H1 (cell line): Measurements from ENCODE around the gene L3MBTL3. TPM values are rescaled to one million over a fixed set of nuclear protein-coding genes. Genes with fewer than 3 reads are reported as not detected.

Experiments
- CTCF ChIA-PET: fragments of 300-600 bp; sonication (Branson Sonifier 250); formaldehyde crosslinking; loops from one replicate; lab custom pipeline; 2021; ENCODE audit not compliant: partially characterized antibody; lab: Charles Lee
- POLR2A ChIA-PET: fragments of 300-600 bp; sonication (Branson Sonifier 250); formaldehyde crosslinking; loops from one replicate; lab custom pipeline; 2021; ENCODE audit warnings: inconsistent platforms; ENCODE audit not compliant: partially characterized antibody; lab: Charles Lee
- DNase-seq, 2 experiments: peaks; one replicate each; pipeline versions ENCODE4 v3.0.0 to v3.0.0-alpha.2; 2010 to 2022; ENCODE audit warnings: low spot score in 2 of 2, low read depth in 1 of 2, mixed read lengths in 1 of 2
- FAIRE-seq: peaks from 2 replicates; lab custom pipeline; 2011; peaks lifted over from hg19 to GRCh38; lab: Jason Lieb, UNC
- H2AFZ ChIP-seq: 2 replicates; pipeline ENCODE4 v1.8.1; 2012; ENCODE audit warnings: low read length, inconsistent platforms
- H2AK5ac ChIP-seq: 2 replicates; pipeline ENCODE4 v1.6.1; 2013; ENCODE audit warnings: low read depth, low read length
- H2BK120ac ChIP-seq: replicated peaks from 2 replicates; pipeline ENCODE3; 2013; ENCODE audit warnings: low read depth, low read length, inconsistent platforms
- H2BK12ac ChIP-seq: 2 replicates; pipeline ENCODE4 v1.6.1; 2013; ENCODE audit warnings: low read depth, low read length
- H2BK15ac ChIP-seq: 2 replicates; pipeline ENCODE4 v1.6.1; 2013; ENCODE audit warnings: low read length
- H2BK20ac ChIP-seq: 2 replicates; pipeline ENCODE4 v1.6.1; 2013; ENCODE audit warnings: low read length
- H2BK5ac ChIP-seq: 2 replicates; pipeline ENCODE4 v1.6.1; 2013; ENCODE audit warnings: low read depth, low read length
- H3K14ac ChIP-seq: 2 replicates; pipeline ENCODE4 v1.6.1; 2013; ENCODE audit warnings: inconsistent platforms; ENCODE audit not compliant: insufficient read length
- H3K18ac ChIP-seq: 2 replicates; pipeline ENCODE4 v1.6.1; 2013; ENCODE audit warnings: low read length; ENCODE audit errors: extremely low read depth
- H3K23ac ChIP-seq: 2 replicates; pipeline ENCODE4 v1.6.1; 2013; ENCODE audit warnings: inconsistent platforms; ENCODE audit not compliant: insufficient read length
- H3K23me2 ChIP-seq: 2 replicates; pipeline ENCODE4 v1.6.1; 2013; ENCODE audit warnings: low read depth, low read length
- H3K27ac ChIP-seq: 2 replicates; pipeline ENCODE4 v1.6.1; 2011; ENCODE audit warnings: low read depth, low read length, inconsistent platforms
- H3K27me3 ChIP-seq, 4 experiments: replicated peaks in 1 of 4; 1 replicate in 1 of 4; 2 replicates in 3 of 4; pipeline versions ENCODE4 v1.6.1 to v1.8.1; 2011 to 2013; ENCODE audit warnings: low read length in 3 of 4, mild to moderate bottlenecking in 3 of 4, inconsistent platforms in 2 of 4, mixed read lengths in 2 of 4, moderate library complexity in 1 of 4; ENCODE audit not compliant: control insufficient read depth in 3 of 4, insufficient read depth in 3 of 4; ENCODE audit errors: extremely low read depth in 1 of 4
- H3K36me3 ChIP-seq, 4 experiments: 2 replicates each; pipeline versions ENCODE4 v1.6.1 to v1.8.1; 2011 to 2013; ENCODE audit warnings: mild to moderate bottlenecking in 4 of 4, low read length in 3 of 4, moderate library complexity in 2 of 4, control low read depth in 1 of 4, inconsistent platforms in 1 of 4; ENCODE audit not compliant: insufficient read depth in 4 of 4, control insufficient read depth in 2 of 4
- H3K4ac ChIP-seq: replicated peaks from 2 replicates; pipeline ENCODE3; 2013; ENCODE audit warnings: low read length, low read depth, mixed read lengths, inconsistent platforms; ENCODE audit not compliant: insufficient read length
- H3K4me1 ChIP-seq, 4 experiments: replicated peaks in 1 of 4; 1 replicate in 1 of 4; 2 replicates in 3 of 4; pipeline versions ENCODE4 v1.6.1 to v1.8.1; 2011 to 2013; ENCODE audit warnings: low read length in 3 of 4, inconsistent platforms in 2 of 4, mixed read lengths in 1 of 4; ENCODE audit not compliant: insufficient read depth in 4 of 4, control insufficient read depth in 3 of 4
- H3K4me2 ChIP-seq, 2 experiments: 2 replicates each; pipeline versions ENCODE4 v1.6.1 to v1.8.1; 2011 to 2013; ENCODE audit warnings: low read depth in 2 of 2, low read length in 2 of 2, control low read depth in 1 of 2, inconsistent platforms in 1 of 2, mild to moderate bottlenecking in 1 of 2; ENCODE audit not compliant: insufficient read depth in 1 of 2
- H3K4me3 ChIP-seq, 4 experiments: fragments of 200-600, 300-600 bp in 1 of 4; sonication (generic), shearing (Covaris generic), sonication (Bioruptor Twin) in 1 of 4; 2 replicates each; pipeline versions ENCODE4 v1.5.1 to v1.8.1; 2011 to 2016; ENCODE audit warnings: low read length in 4 of 4, low read depth in 3 of 4, control low read depth in 2 of 4, inconsistent platforms in 2 of 4, mild to moderate bottlenecking in 2 of 4, mixed read lengths in 1 of 4, moderate library complexity in 1 of 4; ENCODE audit not compliant: insufficient read depth in 2 of 4; ENCODE audit errors: extremely low read depth in 1 of 4
- H3K56ac ChIP-seq: replicated peaks from 2 replicates; pipeline ENCODE3; 2013; ENCODE audit warnings: low read depth, mild to moderate bottlenecking, mixed read lengths, low read length, inconsistent platforms; ENCODE audit not compliant: insufficient read length
- H3K79me1 ChIP-seq: 2 replicates; pipeline ENCODE4 v1.6.1; 2013; ENCODE audit warnings: low read depth, low read length, control low read depth
- H3K79me2 ChIP-seq, 2 experiments: 2 replicates each; pipeline versions ENCODE4 v1.6.1 to v1.8.1; 2012 to 2013; ENCODE audit warnings: low read length in 2 of 2, mild to moderate bottlenecking in 2 of 2, inconsistent platforms in 1 of 2; ENCODE audit not compliant: insufficient read depth in 2 of 2, control insufficient read depth in 1 of 2
- H3K9ac ChIP-seq, 4 experiments: replicated peaks in 1 of 4; 1 replicate in 1 of 4; 2 replicates in 3 of 4; pipeline versions ENCODE4 v1.6.1 to v1.8.1; 2011 to 2013; ENCODE audit warnings: low read depth in 3 of 4, low read length in 3 of 4, control low read depth in 2 of 4, mild to moderate bottlenecking in 2 of 4, moderate library complexity in 2 of 4, inconsistent platforms in 1 of 4; ENCODE audit errors: extremely low read depth in 1 of 4
- H3K9me3 ChIP-seq, 2 experiments: 2 replicates each; pipeline versions ENCODE4 v1.6.1 to v1.8.1; 2012 to 2013; ENCODE audit warnings: mild to moderate bottlenecking in 2 of 2, moderate library complexity in 2 of 2, control low read depth in 1 of 2, inconsistent platforms in 1 of 2, low read depth in 1 of 2, low read length in 1 of 2, mixed read lengths in 1 of 2; ENCODE audit not compliant: insufficient read depth in 2 of 2
- H4K20me1 ChIP-seq, 2 experiments: replicated peaks in 1 of 2; 2 replicates each; pipeline versions ENCODE3 to v1.8.1; 2011 to 2013; ENCODE audit warnings: inconsistent platforms in 2 of 2, low read length in 2 of 2, mild to moderate bottlenecking in 1 of 2; ENCODE audit not compliant: insufficient read depth in 2 of 2, control insufficient read depth in 1 of 2
- H4K5ac ChIP-seq: 2 replicates; pipeline ENCODE4 v1.6.1; 2013; ENCODE audit warnings: low read length, low read depth, mixed read lengths, inconsistent platforms; ENCODE audit not compliant: insufficient read length
- H4K8ac ChIP-seq: 2 replicates; pipeline ENCODE4 v1.8.0; 2013; ENCODE audit warnings: mild to moderate bottlenecking, moderate library complexity, low read length, inconsistent platforms; ENCODE audit not compliant: insufficient read depth; ENCODE audit errors: extremely low read depth
- H4K91ac ChIP-seq: replicated peaks from 2 replicates; pipeline ENCODE3; 2013; ENCODE audit warnings: low read length, mixed read lengths, inconsistent platforms; ENCODE audit not compliant: insufficient read length
- BCL11A ChIP-seq, 2 experiments: IDR thresholded peaks; one replicate each; pipeline ENCODE4 v1.6.1; 2011; ENCODE audit warnings: low read depth in 2 of 2, low read length in 2 of 2, mild to moderate bottlenecking in 2 of 2
- BRCA1 ChIP-seq: IDR thresholded peaks from 2 replicates; pipeline ENCODE4 v1.6.1; 2012; ENCODE audit warnings: low read depth, low read length, improper control_type of control experiment
- CTCF ChIP-seq, 3 experiments: IDR thresholded peaks; 1 replicate in 2 of 3; 2 replicates in 1 of 3; pipeline versions ENCODE4 v1.5.1 to v1.6.1; 2011; ENCODE audit warnings: low read length in 3 of 3, mild to moderate bottlenecking in 3 of 3, inconsistent platforms in 2 of 3, low read depth in 1 of 3, moderate library complexity in 1 of 3; ENCODE audit not compliant: insufficient read depth in 1 of 3; ENCODE audit errors: control extremely low read depth in 1 of 3
- NANOG ChIP-seq: IDR thresholded peaks from 2 replicates; pipeline ENCODE4 v1.6.1; 2011; ENCODE audit warnings: low read length, low read depth, mild to moderate bottlenecking, inconsistent platforms; ENCODE audit not compliant: insufficient read depth, poor library complexity, severe bottlenecking
- WGBS, 2 experiments: shearing (Covaris generic) in 1 of 2; methylation state at CpG; one replicate each; pipeline versions ENCODE4 v1.1.6 to v1.1.7; 2013 to 2015; ENCODE audit warnings: low lambda C conversion rate in 2 of 2, mixed read lengths in 2 of 2, inconsistent platforms in 1 of 2, low coverage in 1 of 2, missing lambda C conversion rate in 1 of 2; ENCODE audit not compliant: insufficient replicate concordance in 2 of 2, insufficient coverage in 1 of 2, insufficient read length in 1 of 2; ENCODE audit errors: extremely low coverage in 1 of 2, missing lambda C conversion rate in 1 of 2; 5-methylcytosine and 5-hydroxymethylcytosine counted together
- polyA plus RNA-seq, 7 experiments: library from polyadenylated mRNA; depleted of rRNA in 3 of 7; stranded (reverse) in 5 of 7; unstranded in 2 of 7; fragments of >200 nt in 5 of 7; fragments of 200-250 nt in 2 of 7; gene quantifications; 1 replicate in 5 of 7; 2 replicates in 1 of 7; 4 replicates in 1 of 7; pipeline versions ENCODE4 v1.2.1 to v1.2.3, GENCODE V29; 2011 to 2013; ENCODE audit warnings: missing spikeins in 2 of 7, mixed read lengths in 2 of 7
- total RNA-seq: library from RNA; stranded (reverse); fragmentation: NEBNext Ultra II Directional; extraction: Animal tissue kit (Norgen Biotek cat#: 25700); gene quantifications from 2 replicates; pipeline ENCODE4 v1.2.1, GENCODE V29; 2021

Gene L3MBTL3
- total and polyA plus RNA-seq, 2 of the 8 experiments (the other 6 are each of a cell fraction or from before 2014, with no cell fraction given) = 3.9 to 17.2 TPM

GRCh38 chr6:129992881-129993280 is 25.5 kb upstream of the L3MBTL3 start:
- CTCF ChIA-PET = interaction anchor here (1.0 to 1.2 kb wide), 2 partner anchors 16 to 218 kb away, joined by 3 to 5 read pairs; no protein-coding TSS in a partner anchor
- Histone ChIP-seq H3K23ac (no peak overlapping the region), H3K14ac (no peak overlapping the region), H3K9ac (no peak overlapping the region), H2AK5ac (no peak overlapping the region), H3K27ac (no peak overlapping the region), H3K79me2 (no peaks in the 10 kb centered on the region), H3K4me1 (peaks cover 0 to 4% (median 1%) of the 10 kb centered on the region in 4 experiments; a peak in 1 of 7 replicates), H3K4ac (no peak overlapping the region), H2BK15ac (no peak overlapping the region), H2BK5ac (no peak overlapping the region)
- DNase-seq = no peak
- WGBS, 2 experiments = 61% methylated on average over 3 of the region's 3 CpGs; no CpG with 5 or more reads in 1 of the 2 experiments
- TF ChIP-seq CTCF (IDR thresholded peaks at IDR 0.05; ENCODE audit: control extremely low read depth in 1 of 3, insufficient read depth in 1 of 3, low read depth in 1 of 3, low read length in 3 of 3) (no peak), BCL11A (IDR thresholded peaks at IDR 0.05; ENCODE audit: low read depth in 2 of 2, low read length in 2 of 2) (no peak), BRCA1 (no peak), NANOG (no peak)
- TF ChIP-seq, all 59 proteins: peak for 0
- no peak for FAIRE-seq
- Histone ChIP-seq H3K4me2 (no peak overlapping the region), H2BK120ac (no peak overlapping the region), H3K4me3 (no peak overlapping the region), H4K8ac (no peak overlapping the region), H2BK20ac (no peak overlapping the region), H3K18ac (no peak overlapping the region), H3K27me3 (no peaks in the 10 kb centered on the region), H3K9me3 (no peaks in the 10 kb centered on the region), H3K79me1 (no peaks in the 10 kb centered on the region), H2AFZ (no peak overlapping the region), H4K20me1 (no peaks in the 10 kb centered on the region), H3K23me2 (peaks cover 2% of the 10 kb centered on the region; the same call in 1 of the 2 replicates), H3K36me3 (no peaks in the 10 kb centered on the region), H4K91ac (no peak overlapping the region), H4K5ac (no peak overlapping the region), H3K56ac (no peak overlapping the region), H2BK12ac (no peak overlapping the region)
- POLR2A ChIA-PET = no interaction called here
